NCI-H187 treated with DMSO at 0.1 percent for 48 hours (cell line): ENCODE results near the gene ARHGEF2.

ENCODE experiments used
- DNase-seq: peaks from one replicate; lab custom pipeline; 2025; lab: John Stamatoyannopoulos, UW

Gene ARHGEF2

DNA sequence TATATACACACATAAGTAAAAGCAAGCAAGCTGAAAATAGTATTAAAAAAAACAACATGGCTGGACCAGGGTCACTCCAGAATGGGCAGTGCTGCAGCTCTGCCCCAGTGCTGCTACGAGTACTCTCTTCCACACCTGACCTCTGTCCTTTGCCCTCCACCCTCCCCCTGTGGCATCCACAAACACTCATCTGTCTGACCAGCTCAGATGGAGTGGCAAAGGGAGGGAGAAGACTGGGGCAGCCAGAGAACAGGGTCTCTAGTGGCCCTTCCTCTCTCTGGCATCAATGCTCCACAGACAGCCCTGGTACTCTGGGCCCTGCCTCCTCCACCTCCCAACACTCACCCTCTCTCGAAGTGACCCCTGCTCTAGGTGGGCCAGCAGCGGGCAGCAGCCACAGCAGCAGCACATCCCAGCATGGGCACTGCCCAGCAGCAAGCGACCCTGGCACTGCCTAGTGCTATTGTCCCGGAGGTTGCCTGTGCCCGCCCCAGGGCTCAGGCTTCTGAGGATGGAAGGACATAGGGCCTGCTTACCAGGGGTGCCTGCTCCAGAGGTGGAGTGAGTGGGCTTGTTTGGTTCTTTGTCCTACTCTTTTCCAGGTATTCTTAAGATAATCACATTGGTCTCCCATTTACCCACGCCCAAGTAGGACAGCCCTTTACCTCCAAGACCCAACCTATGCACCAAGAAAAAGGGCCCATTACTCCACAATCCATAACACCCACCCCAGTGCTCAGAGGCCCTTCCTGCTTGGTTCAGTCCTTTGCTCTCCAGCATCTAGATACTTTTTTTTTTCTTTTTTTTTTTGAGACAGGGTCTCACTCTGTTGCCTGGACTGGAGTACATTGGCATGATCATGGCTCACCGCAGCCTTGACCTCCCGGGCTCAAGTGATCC is 6.2 kb downstream of the ARHGEF2 start:
- no peak for DNase-seq

DNA sequence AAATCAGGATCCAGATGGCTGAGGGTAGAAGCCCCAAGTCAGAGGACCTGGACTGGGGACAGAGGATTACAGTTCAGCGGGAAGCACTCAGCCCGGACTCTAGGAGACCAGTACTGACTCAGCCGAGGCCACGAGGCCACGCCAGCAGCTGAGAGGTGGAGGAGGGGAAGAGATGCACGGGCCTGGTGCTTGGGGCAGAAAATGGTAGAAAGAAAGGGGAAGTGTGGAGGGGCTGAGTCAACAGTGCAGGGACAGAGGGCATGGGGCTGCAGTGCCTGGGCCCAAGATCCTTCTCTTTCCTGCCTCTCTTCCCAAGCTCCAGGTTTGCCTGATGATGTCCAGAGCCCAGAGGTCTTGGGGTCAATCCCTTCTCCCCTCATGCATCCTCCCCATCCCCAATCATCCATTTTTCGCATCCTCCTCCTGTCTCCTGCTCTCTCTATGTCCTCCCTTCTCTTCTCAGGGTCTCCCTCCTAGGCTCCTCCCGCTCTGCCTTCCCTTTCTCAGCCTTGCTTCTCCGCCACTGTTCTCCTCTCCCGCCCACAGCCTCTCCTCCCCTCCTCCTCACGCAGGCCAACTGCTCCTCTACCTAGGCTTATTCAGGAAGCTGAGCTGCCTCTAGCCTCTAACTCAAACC is 7.7 kb downstream of the ARHGEF2 start:
- no peak for DNase-seq

DNA sequence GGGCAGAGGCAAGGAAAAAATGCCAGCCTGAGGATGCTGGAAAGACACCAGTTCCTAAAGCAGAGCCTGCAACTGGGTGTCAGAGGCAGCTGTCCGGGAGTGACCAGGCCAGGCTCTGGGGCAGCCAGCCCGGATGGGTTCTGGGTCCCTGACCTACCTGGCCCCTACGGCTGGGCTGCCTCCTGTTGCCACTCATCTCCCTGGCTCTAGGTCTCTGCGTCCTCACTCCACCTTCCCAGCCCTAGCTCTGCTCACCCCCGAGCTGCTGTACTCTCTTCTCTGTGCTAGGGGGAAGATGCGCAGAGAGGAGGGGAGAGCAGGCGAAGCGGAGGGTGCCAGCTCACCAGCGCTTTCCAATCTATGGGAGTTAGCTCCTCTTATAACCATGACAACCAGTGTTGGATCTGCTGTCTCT is 9.0 kb downstream of the ARHGEF2 start:
- no peak for DNase-seq

DNA sequence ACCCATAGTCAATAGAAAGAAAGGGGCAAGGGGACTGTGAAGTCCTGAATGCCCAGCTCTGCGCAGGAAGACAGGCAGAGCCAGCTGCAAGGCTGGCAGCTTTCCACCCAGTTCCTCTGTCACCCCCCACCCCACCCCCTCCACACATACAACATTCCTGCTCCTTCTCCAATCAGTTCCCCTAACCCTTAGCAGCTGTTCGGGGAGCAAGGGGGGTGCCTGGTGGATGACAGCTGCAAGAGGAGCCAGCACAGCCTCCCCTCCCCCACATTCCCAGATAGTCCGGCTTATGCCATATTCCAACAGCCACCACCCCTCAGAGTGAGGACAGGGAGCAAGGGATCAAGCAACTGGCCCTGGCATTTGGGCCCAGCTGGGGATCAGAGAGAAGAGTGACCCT is 9.7 kb downstream of the ARHGEF2 start:
- no peak for DNase-seq

DNA sequence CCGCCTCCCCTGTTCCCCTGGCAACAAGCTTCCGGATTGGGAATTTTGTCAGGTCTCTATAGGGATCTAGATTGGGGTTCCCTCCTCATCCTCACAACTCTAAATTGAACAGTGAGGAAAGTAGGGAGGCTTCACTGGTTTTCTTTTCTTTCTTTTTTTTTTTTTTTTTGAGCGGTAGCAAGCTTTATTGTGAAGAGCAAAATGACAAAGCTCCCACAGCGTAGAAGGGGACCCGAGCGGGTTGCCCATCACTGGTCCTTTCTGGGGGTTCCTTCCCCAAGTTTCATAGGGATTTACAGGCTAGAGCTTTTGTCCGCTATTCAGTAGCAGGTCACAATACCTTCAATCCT is 10.3 kb downstream of the ARHGEF2 start:
- DNase-seq = no peak

DNA sequence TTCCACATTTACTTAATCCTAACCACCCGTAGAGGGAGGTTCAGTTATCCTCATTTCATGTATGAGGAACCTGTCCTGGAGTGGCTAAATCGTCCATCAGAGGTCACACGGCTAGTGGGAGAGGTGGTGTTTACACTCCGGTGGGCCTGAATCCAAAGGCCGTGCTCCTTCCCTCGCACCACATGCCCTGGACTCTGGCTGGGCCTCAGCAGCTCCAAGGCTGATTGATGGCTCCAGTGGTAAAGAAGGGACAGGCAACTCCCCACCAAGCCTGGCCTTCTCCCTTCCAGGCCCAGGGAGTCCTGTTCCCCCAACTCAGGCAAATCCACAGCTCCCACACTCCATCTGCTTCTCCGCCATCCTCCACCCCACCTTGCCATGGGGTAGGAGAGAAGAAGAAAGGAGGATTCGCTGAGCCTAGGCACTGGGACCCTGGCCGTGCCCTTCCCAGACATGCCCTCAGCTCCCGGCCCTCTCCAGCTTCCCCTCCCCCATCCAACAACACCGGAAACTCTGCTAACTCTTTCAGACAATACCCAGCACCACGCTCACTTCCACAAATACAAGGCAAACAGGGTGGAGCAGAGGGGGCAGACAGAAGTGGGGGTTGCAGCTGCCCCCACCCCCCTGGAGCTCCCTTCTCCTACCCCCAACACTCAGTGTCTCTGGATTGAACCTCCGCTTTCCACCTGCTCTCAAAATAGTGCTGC is 10.9 kb downstream of the ARHGEF2 start:
- no peak for DNase-seq

DNA sequence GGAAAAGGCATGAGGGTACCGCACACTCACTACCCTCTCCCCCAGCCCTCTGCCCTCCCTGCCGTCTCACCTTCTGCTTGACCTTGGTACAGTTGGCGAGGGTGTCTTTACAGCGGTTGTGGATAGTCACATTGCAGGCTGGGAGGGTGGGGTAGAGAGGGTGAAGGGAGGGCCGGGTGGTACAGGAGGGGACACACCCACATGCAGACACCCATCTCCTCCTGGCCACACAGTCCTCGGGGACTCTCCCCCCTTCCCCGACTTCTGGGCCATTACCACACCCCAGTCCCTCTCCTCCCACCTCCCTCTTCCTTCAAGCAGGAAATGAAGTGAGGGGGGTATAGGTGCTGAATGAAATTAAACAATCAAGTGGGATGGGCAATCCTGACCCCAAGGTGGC is 11.6 kb downstream of the ARHGEF2 start:
- DNase-seq = no peak

DNA sequence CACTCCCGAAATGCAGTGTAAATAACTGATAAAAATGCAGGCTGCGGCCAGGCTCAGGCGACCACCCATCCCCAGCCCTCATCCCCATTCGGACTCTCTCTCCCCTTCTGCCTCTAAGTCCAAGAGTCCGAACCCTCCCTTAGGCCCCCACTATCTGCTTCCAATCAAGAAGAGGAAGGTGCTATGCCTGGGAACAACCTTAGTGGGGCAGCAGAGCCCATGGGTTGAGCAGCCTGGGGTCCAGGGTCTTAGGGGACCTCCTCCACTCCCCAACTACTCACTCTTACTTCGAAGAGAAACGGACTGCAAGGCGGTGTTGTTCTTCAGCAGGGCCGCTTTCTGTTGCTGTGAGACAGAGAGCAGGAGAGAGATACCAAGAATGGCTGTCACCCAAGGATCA is 12.2 kb downstream of the ARHGEF2 start:
- no peak for DNase-seq

DNA sequence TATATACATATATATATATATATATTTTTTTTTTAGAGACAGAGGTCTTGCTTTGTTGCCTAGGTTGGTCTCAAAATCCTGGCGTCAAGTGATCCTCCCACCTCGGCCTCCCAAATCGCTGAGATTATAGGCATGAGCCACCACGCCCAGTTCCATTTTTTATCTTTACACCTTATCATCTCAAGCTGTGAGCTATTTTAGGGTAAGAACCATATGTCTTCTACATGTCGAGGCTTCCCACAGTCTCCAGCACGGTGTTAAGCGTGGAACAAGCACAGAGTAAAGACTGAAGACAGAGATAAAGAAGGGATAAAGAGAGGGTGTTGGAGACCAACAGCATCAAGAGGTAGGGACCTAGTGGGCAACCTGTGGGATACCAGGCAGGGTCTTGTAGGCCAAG is 14.2 kb downstream of the ARHGEF2 start:
- DNase-seq = no peak

DNA sequence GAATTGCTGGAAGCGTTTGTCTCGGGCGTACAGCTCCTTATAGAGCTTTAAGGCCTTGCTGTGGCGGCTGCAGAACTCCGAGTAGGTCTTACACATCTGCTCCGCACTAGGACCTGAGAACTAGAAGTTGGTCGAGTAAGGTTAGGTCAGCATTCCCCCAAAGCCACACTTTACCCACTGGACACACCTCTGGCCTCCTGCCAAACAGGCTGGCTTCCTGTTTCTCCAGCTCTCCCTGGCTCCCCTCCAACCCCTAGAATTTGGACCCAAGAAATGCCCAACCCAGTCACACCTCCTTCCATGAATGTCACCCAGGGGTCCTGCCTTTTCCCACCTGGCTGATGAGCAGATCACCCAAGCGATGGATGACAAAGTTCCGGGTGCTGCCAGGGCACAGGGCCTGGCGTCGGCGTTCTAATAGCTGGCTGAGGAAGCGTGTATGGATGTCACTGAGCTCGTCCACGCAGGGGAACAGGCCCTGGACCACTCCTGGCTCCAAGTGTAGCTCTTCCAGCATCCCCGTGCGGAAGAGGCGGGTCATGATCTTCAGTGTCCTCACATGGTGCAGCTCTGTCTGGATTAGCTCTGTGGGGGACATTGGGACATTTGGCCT is 15.6 kb downstream of the ARHGEF2 start:
- DNase-seq = no peak

DNA sequence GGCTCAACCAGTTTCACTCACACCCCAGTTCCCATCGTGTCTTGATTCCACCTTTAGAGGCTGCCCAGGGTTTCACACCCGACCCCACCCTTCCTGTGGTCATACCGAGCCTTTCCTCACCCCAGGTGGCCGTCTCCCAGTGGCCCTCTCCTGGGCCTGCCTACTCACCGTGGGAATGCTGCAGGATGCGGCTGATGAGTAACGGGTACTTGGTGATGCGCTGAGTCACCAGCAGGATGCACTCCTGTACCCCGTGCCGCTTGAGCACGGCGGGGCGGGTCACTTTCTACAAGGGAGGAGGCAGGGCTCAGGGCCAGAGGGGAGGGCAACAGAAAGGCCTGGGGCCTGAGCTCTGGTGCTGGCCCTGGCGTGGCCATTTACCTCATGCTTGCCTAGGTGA is 16.4 kb downstream of the ARHGEF2 start:
- DNase-seq = no peak

DNA sequence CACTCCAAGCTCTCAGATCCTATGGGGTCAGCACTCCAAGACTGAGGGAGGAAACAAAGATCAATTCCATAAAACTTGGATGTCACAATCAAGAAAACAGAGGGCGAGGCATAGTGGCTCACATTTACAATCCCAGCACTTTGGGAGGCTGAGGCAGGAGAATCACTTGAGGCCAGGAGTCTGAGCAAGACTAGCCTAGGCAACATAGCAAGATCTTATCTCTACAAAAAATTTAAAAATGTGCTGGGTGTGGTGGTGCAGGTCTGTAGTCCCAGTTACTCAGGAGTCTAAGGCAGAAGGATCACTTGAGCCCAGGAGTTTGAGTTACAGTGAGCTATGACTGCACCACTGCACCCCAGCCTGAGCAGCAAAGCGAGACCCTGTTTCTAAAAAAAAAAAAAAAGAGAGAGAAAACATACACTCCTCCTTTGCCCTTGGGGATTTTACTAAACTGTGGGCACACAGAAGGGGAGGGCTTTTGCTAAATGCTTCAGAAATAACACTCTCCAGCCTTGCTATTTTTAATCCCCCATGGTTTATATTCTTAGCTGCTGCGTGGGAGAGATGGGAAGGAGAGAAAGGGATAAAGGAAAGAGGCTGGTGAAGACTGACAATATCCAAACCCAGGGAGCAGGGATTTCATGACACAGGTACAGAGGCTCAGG is 18.1 kb downstream of the ARHGEF2 start:
- no peak for DNase-seq

DNA sequence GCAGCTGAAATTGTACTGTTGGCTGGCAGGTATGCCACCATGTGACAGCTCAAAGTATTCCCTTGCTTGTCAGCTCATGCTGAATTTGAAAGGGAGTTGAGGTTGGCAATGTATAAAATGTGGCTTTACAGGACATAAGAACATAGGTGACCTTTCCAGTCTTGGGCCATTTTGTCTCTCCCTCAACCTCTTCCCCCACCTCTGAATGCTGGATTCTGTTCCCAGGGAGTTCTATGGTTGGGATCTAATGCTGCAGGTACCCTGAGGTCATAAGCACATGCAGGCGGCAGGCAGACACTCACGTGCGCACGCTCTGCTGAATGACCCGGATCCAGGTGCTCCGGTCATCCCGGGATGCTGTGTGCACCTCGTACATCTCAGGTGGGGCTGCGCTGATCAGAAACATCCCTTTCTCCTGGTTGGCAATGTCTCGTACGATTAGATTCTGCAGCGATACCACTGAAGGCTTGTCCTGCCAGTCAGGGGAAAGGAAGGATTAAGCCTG is 20.9 kb downstream of the ARHGEF2 start:
- no peak for DNase-seq

DNA sequence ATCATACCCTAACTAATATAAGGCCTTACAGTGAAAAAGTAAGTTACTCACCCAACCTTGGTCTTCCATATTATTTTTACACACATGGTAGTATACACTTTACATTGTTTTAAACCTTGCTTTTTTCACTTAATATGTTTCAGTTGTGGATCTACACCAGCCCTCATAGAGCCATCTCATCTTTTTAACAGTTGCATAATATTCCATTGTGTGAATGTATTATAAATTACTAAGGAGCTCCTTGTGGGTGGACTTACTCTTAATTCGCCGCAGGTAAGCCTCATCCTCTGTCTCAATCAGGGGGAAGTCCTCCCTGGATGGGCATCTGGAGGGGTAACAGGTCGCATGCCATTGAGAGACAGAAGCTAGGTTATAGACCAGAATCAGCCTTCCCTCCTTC is 23.7 kb downstream of the ARHGEF2 start:
- DNase-seq = no peak

DNA sequence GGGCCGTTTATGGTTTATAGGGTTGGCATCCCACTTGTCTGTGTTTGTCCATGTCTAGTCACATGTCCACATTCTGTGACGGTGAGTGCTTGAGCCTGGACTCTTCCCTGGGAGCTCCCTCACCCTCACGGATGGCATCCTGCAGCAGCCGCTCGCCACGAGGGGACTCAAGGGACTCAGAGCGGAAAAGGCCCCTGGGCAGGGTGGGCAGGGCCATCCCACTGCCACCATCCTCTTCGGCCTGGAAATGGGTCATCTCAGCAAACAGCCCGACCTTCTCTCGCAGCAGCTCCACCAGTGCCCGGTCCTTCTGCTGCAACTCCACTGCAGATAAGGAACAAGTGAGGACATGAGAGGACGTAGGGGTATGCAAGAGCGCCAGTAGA is 25.8 kb downstream of the ARHGEF2 start:
- no peak for DNase-seq

DNA sequence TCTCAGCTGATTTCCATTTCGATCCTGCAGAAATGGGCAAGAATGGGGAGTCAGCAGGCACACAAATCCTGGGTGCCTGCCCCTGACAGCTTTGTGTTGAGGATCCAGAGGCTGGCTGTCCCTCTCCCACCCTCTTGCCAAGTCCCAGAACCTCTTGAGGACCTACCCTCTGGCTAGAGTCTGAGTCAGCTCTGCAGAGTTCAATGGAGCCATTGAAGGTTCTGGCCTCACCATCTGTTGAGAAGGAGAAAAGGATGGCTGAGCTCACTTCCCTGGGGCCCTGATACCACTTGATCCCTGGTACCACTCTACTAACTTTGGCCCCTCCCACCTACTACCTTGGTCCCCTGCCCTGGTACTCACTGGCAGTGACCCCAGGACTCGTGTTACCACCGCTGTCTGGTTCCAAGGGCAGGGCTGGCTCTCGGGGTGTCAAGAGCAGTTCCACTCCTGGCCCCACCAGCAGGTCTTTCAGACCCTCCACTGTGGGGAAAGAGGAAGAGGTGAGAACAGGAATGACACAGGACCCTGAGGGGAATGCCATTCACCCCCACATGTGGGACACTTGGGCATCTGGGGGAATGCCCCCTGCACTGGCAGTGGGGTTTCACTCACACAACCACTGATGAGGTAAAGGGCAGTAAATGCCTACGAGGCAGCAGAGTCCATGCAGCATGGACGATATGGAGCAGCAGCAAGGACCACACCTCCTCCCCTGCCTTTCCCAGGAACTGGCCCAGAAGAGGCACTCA is 26.4 kb downstream of the ARHGEF2 start:
- DNase-seq = no peak

DNA sequence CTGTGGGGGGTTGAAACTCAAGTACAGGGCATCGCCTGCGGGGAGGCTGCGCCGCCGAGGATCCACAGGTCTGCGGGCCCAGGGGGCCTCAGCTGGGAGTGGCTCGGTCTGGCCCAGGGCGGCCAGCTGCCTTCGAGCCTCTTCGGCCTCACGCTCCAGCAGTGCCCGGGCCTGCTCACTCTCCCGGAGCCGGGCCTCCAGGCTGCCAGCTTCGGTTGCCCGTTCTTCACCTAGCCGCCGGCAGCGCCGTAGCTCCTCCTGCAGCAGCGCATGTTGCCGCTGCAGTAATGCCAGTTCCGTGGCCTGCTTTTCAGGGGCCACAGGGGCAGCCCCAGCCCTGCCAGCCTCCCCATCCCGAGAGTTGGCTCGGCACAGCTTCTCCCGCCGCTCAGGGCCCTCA is 27.5 kb downstream of the ARHGEF2 start:
- no peak for DNase-seq

DNA sequence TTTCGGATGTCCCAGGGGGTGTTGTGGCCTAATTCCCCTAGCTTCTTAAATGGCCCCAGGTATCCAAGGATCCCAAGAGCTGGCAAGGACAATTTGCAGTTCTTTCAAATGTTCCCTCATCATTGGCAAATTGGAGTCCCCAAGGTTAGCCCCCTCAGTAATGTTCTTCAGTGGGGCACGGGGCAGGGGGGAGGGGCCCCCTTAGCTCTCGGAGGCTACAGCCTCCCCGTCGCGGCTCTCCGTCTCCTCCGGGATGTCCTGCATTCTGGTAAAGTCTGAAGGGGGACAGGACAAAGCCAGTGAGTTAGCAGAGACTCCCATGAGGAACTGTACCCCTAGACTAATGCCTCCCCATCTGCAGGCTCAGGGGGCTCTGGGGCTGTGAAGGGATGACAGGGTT is 30.6 kb downstream of the ARHGEF2 start:
- no peak for DNase-seq

DNA sequence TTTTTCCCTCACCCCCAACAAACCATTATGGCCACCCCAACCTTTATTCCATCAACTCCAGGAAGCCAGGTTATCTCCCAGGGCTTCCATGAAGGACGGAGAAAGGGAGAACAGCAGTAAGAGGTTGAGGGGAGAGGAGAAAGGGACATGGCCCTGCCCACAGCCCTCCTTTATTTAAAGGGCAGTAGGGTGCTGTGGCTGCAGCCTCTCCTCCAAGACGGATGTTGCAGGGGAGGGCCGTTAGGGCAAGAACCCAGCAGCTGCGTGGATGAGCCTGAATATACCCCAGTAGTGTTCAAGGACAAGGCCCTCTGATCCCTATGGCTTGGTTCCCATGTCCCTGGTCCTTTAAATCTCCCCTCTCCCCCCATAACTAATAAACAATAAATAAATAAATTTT is 31.1 kb downstream of the ARHGEF2 start:
- DNase-seq = no peak

DNA sequence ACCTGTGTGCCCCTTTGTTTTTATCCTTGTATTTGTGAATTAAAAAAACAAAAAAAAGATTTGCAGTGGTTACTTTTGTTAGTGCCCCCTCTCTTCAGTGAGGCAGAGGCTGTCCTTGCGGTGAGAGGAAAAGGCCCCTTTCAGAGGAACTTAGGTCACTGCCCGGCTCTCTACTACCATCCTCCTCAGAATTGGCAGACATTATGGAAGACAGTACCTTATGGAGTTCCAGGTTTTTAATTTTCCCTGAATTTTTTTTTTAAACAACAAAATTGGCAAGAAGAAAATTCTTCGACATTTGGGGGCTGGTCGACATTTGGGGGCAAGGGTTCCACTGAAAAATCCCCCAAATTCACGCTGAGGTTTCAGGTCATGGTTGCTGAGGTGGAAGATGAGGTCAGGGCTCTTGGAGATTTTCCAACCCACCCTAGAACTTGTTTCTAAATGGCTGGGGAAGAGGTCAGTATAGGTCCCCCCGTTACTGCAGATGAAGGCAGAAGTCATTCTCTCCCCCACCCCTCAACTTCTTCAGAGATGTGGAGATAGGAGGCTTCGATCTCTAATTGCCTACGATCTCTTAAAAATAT is 31.6 kb downstream of the ARHGEF2 start:
- no peak for DNase-seq

DNA sequence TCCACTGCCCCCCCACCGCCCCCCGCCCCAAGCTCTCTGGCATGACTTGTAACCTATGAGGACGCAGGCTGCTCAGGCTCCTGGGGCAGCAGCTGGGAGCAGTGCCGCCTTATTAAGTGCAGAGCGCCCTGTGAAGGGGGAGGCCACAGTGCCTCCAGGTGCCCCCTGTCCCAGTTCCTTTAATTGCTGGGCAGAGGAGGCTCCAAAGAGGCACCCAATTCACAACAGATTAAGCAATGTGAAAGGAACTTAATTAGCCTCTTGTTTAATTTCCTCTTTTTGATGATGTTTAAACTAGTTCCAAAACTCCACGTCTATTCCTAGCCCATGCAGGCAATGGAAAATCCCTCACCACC is 33.9 kb downstream of the ARHGEF2 start:
- DNase-seq = no peak
